ENCODE measurements around the gene C11orf24. TPM values are rescaled to one million over a fixed set of nuclear protein-coding genes. Genes with fewer than 3 reads are reported as not detected.

C11orf24 gene
- total RNA-seq, 2 donors from 2014 or later, result 10.5 to 11.6 TPM

GRCh38 chr11:68211546-68211945 is 60.2 kb downstream of the C11orf24 start:
- ATAC-seq (no peak), DNase-seq (no peak)
- Mint-ChIP-seq H3K27me3 (peaks cover 5% of the 10 kb centered on the region), H3K4me3 (peak overlapping the region; percentile 98), H3K4me1 (peaks cover 47% of the 10 kb centered on the region), H3K27ac (peak overlapping the region; percentile 94), H3K36me3 (ENCODE audit: low read depth) (no peaks in the 10 kb centered on the region)
- no peaks in the 10 kb centered on the region for H3K9me3 ChIP-seq (ENCODE audit: control insufficient read depth, low read length, poor library complexity, severe bottlenecking)

Other genes starting within 250 kb of the C11orf24 start
- gene NDUFS8, start 241.3 kb downstream of the C11orf24 start, total RNA-seq, result 10 to 100 TPM; 59.5 to 64.2 TPM
- 100 to 1,000 TPM; 187 to 207 TPM for gene TCIRG1, start 232.9 kb downstream of the C11orf24 start, total RNA-seq
- gene CHKA, start 150.6 kb downstream of the C11orf24 start, total RNA-seq, result 1 to 10 TPM; 7.4 to 9.8 TPM
- 10 to 100 TPM; 30.5 to 33.8 TPM for gene KMT5B, start 58.7 kb downstream of the C11orf24 start, total RNA-seq
- gene LRP5, start 40.6 kb upstream of the C11orf24 start, total RNA-seq, result 1 to 10 TPM in 1 of 2 donors, under 1 TPM in 1; 0.73 to 3.0 TPM
- 100 to 1,000 TPM; 134 to 136 TPM for gene PPP6R3, start 188.8 kb upstream of the C11orf24 start, total RNA-seq